HEK293 (cell line): ENCODE measurements around the gene ZNF214.

ENCODE experiments used
- CTCF ChIA-PET: fragments of 350-600 bp; formaldehyde crosslinking; extraction: SDS; loops from one replicate; lab custom pipeline; 2021; ENCODE audit warnings: antibody characterized with exemption; lab: Yijun Ruan, JAX
- POLR2A ChIA-PET: fragments of 300-600 bp; formaldehyde crosslinking; extraction: SDS; loops from one replicate; lab custom pipeline; 2020; ENCODE audit warnings: antibody characterized with exemption, inconsistent platforms; lab: Yijun Ruan, JAX
- H3K27ac ChIP-seq: fragments of 200-500 bp; sonication (Bioruptor generic); 2 replicates; pipeline ENCODE4 v1.5.1; 2014; ENCODE audit warnings: low read depth, low read length, control low read depth, inconsistent platforms; ENCODE audit errors: extremely low read depth
- H3K36me3 ChIP-seq, 2 experiments: fragments of 200-500 bp in 1 of 2; sonication (Bioruptor generic) in 1 of 2; 1 replicate in 1 of 2; 2 replicates in 1 of 2; pipeline ENCODE4 v1.5.1; 2014 to 2017; ENCODE audit warnings: inconsistent platforms in 2 of 2, low read length in 2 of 2; ENCODE audit not compliant: control insufficient read depth in 2 of 2, insufficient read depth in 1 of 2
- H3K4me1 ChIP-seq: fragments of 200-500 bp; sonication (Bioruptor generic); 2 replicates; pipeline ENCODE4 v1.5.1; 2014; ENCODE audit warnings: mild to moderate bottlenecking, low read length, inconsistent platforms; ENCODE audit not compliant: control insufficient read depth, insufficient read depth
- H3K4me3 ChIP-seq: 2 replicates; pipeline ENCODE4 v1.5.1; 2011; ENCODE audit warnings: low read depth, mild to moderate bottlenecking, control low read depth, low read length, moderate library complexity
- H3K9me3 ChIP-seq: fragments of 200-500 bp; sonication (Bioruptor generic); 2 replicates; pipeline ENCODE4 v1.5.1; 2014; ENCODE audit warnings: low read depth, low read length, inconsistent platforms; ENCODE audit not compliant: control insufficient read depth, insufficient read depth
- ATF2 ChIP-seq: fragments of 450-650 bp; formaldehyde crosslinking; IDR thresholded peaks from 2 replicates; pipeline ENCODE4 v1.5.1; 2016; ENCODE audit warnings: missing biosample characterization, missing genetic modification characterization, low read depth
- EGR2 ChIP-seq: fragments of 450-650 bp; formaldehyde crosslinking; IDR thresholded peaks from 2 replicates; pipeline ENCODE4 v1.5.1; 2016; ENCODE audit warnings: low read depth, missing biosample characterization, missing genetic modification characterization
- FEZF1 ChIP-seq: fragments of 450-650 bp; formaldehyde crosslinking; IDR thresholded peaks from 2 replicates; pipeline ENCODE4 v1.5.1; 2016; ENCODE audit warnings: missing biosample characterization, missing genetic modification characterization
- KLF1 ChIP-seq: fragments of 450-650 bp; formaldehyde crosslinking; IDR thresholded peaks from 2 replicates; pipeline ENCODE4 v1.5.1; 2016; ENCODE audit warnings: missing biosample characterization, missing genetic modification characterization
- YY1 ChIP-seq: fragments of 450-650 bp; formaldehyde crosslinking; IDR thresholded peaks from 2 replicates; pipeline ENCODE4 v1.5.1; 2018; ENCODE audit warnings: missing biosample characterization, missing genetic modification characterization
- ZBTB7A ChIP-seq: fragments of 450-650 bp; formaldehyde crosslinking; IDR thresholded peaks from 2 replicates; pipeline ENCODE4 v1.5.1; 2016; ENCODE audit warnings: low read depth, missing biosample characterization, missing genetic modification characterization
- ZNF175 ChIP-seq: fragments of 450-650 bp; formaldehyde crosslinking; IDR thresholded peaks from 2 replicates; pipeline ENCODE4 v1.5.1; 2016; ENCODE audit warnings: missing biosample characterization, missing genetic modification characterization
- ZNF211 ChIP-seq: fragments of 450-650 bp; formaldehyde crosslinking; IDR thresholded peaks from 2 replicates; pipeline ENCODE4 v1.5.1; 2016; ENCODE audit warnings: low read depth, missing biosample characterization, missing genetic modification characterization
- ZNF394 ChIP-seq: fragments of 450-650 bp; formaldehyde crosslinking; IDR thresholded peaks from 2 replicates; pipeline ENCODE4 v1.5.1; 2016; ENCODE audit warnings: missing biosample characterization, missing genetic modification characterization, mild to moderate bottlenecking, moderate library complexity, borderline replicate concordance
- ZNF416 ChIP-seq: fragments of 450-650 bp; formaldehyde crosslinking; IDR thresholded peaks from 2 replicates; pipeline ENCODE4 v1.5.1; 2016; ENCODE audit warnings: missing biosample characterization, missing genetic modification characterization
- ZNF426 ChIP-seq: fragments of 450-650 bp; formaldehyde crosslinking; IDR thresholded peaks from 2 replicates; pipeline ENCODE4 v1.5.1; 2017; ENCODE audit warnings: missing biosample characterization, missing genetic modification characterization, mild to moderate bottlenecking, inconsistent platforms, moderate library complexity
- ZNF549 ChIP-seq: fragments of 450-650 bp; IDR thresholded peaks from 2 replicates; pipeline ENCODE4 v1.5.1; 2018; ENCODE audit warnings: missing biosample characterization, missing genetic modification characterization, mild to moderate bottlenecking, inconsistent platforms, moderate library complexity
- ZNF580 ChIP-seq: fragments of 450-650 bp; formaldehyde crosslinking; IDR thresholded peaks from 2 replicates; pipeline ENCODE4 v1.5.1; 2016; ENCODE audit warnings: missing biosample characterization, missing genetic modification characterization
- ZNF664 ChIP-seq: fragments of 450-650 bp; formaldehyde crosslinking; IDR thresholded peaks from 2 replicates; pipeline ENCODE4 v1.5.1; 2016; ENCODE audit warnings: missing biosample characterization, missing genetic modification characterization
- TF ChIP-seq, protein P1 (sequence below): fragments of 450-650 bp; formaldehyde crosslinking; IDR thresholded peaks from 2 replicates; pipeline ENCODE4 v1.5.1; 2017; ENCODE audit warnings: missing biosample characterization, mild to moderate bottlenecking, missing genetic modification characterization, moderate library complexity
- TF ChIP-seq, protein P2 (sequence below): sonication (generic); formaldehyde crosslinking; IDR thresholded peaks from 2 replicates; pipeline ENCODE4 v1.8.1; 2022; ENCODE audit warnings: mild to moderate bottlenecking, moderate library complexity, missing genetic modification reagents
- TF ChIP-seq, protein P3 (sequence below): fragments of 450-650 bp; formaldehyde crosslinking; IDR thresholded peaks from 2 replicates; pipeline ENCODE4 v1.5.1; 2016; ENCODE audit warnings: missing biosample characterization, missing genetic modification characterization
- TF ChIP-seq, protein P4 (sequence below): fragments of 450-650 bp; IDR thresholded peaks from 2 replicates; pipeline ENCODE4 v1.5.1; 2018; ENCODE audit warnings: missing biosample characterization, missing genetic modification characterization

The ZNF214 gene

DNA sequence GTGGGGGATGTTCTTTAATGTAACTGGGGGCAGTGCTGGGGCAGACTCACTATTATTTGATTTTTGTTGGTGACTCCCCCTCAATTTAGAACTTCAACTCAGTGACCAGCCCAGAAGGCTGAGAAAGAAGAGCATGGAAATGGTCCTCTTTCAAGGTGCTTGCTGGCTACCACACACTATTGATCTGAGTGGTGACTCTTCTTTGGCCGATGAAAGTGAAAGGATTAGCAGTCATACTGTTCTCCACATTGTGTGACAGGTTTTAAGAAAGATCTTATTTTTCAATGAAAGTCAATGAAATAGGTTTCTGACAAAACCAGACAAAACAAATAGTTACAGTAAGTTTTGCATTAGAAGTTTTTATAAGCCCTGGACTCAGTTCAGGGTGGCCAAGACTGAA, 30.0 kb upstream of the ZNF214 start (continued):
- TF ChIP-seq ZNF549 (tag by site-specific recombination) (no peak), ZNF664 (tag by site-specific recombination) (no peak)

GRCh38 chr11:7046474-7047175, 26.5 kb upstream of the ZNF214 start:
- no peaks in the 10 kb centered on the region for H3K36me3 ChIP-seq
- CTCF ChIA-PET = no interaction called here

DNA sequence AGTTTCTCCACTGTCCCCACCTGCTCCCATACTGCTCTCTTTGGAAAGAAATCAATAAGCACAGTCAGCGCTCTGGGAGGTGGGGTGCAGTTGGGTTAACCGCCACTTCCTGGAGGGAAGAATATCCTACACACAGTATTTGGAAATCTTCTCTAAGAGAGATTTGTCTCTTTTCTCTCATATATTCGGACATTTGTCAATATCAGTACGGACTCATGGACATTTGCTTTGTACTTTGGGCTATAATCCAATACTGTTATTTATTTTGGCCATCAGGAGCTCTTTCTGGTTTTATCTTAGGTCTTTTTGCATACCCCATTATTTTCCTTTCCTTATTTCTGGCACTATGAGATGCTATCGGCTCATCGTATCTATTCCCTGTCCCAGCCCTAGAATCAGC, 13.9 kb upstream of the ZNF214 start:
- CTCF ChIA-PET = no interaction called here
- TF ChIP-seq ZBTB7A (tag by site-specific recombination) = no peak
- no peak for TF ChIP-seq EGR2
- TF ChIP-seq ZNF580 (tag by site-specific recombination) = no peak
- H3K36me3 ChIP-seq = no peaks in the 10 kb centered on the region
- H3K27ac ChIP-seq = no peak overlapping the region
- H3K4me3 ChIP-seq = no peak overlapping the region
- POLR2A ChIA-PET = no interaction called here
- no peaks in the 10 kb centered on the region for H3K4me1 ChIP-seq
- H3K9me3 ChIP-seq = no peaks in the 10 kb centered on the region

More at GRCh38 chr11:7046474-7047175, 26.5 kb upstream of the ZNF214 start:
- no peak overlapping the region for H3K4me3 ChIP-seq
- POLR2A ChIA-PET = no interaction called here
- TF ChIP-seq, protein P1, sequence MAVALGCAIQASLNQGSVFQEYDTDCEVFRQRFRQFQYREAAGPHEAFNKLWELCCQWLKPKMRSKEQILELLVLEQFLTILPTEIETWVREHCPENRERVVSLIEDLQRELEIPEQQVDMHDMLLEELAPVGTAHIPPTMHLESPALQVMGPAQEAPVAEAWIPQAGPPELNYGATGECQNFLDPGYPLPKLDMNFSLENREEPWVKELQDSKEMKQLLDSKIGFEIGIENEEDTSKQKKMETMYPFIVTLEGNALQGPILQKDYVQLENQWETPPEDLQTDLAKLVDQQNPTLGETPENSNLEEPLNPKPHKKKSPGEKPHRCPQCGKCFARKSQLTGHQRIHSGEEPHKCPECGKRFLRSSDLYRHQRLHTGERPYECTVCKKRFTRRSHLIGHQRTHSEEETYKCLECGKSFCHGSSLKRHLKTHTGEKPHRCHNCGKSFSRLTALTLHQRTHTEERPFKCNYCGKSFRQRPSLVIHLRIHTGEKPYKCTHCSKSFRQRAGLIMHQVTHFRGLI (tag by site-specific recombination) = no peak
- TF ChIP-seq ZNF394 (tag by site-specific recombination) = no peak
- no peak for TF ChIP-seq KLF1 (tag by site-specific recombination)
- TF ChIP-seq, protein P2, sequence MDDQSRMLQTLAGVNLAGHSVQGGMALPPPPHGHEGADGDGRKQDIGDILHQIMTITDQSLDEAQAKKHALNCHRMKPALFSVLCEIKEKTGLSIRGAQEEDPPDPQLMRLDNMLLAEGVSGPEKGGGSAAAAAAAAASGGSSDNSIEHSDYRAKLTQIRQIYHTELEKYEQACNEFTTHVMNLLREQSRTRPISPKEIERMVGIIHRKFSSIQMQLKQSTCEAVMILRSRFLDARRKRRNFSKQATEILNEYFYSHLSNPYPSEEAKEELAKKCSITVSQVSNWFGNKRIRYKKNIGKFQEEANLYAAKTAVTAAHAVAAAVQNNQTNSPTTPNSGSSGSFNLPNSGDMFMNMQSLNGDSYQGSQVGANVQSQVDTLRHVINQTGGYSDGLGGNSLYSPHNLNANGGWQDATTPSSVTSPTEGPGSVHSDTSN = no peak
- no peak for TF ChIP-seq ZNF175 (tag by site-specific recombination)
- no peak for TF ChIP-seq YY1 (tag by site-specific recombination)
- no peak for TF ChIP-seq ZNF211 (tag by site-specific recombination)
- no peak for TF ChIP-seq ATF2 (tag by site-specific recombination)
- H3K9me3 ChIP-seq = no peaks in the 10 kb centered on the region
- H3K27ac ChIP-seq = no peak overlapping the region
- no peaks in the 10 kb centered on the region for H3K4me1 ChIP-seq

DNA sequence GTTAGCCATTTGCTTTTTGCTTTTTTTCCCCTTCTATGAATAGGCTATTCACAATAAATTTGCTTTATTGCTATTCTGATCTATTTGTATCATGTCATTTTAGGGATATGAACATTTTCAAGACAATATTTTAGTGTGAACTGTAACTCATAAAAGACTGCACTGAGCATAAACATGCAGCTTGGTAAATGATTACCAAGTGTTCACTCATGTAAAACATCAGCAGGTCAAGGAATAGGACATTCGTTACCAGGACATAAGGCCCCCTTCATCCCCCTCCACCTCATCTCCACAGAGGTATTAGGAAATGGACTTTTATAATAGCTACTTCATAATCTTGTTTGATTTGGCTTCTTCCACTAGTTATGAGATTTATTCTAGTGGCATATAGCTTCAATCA, 12.5 kb upstream of the ZNF214 start:
- no peaks in the 10 kb centered on the region for H3K4me1 ChIP-seq
- POLR2A ChIA-PET = no interaction called here
- H3K9me3 ChIP-seq = no peaks in the 10 kb centered on the region
- H3K4me3 ChIP-seq = no peak overlapping the region
- CTCF ChIA-PET = no interaction called here
- H3K27ac ChIP-seq = no peak overlapping the region
- H3K36me3 ChIP-seq = no peaks in the 10 kb centered on the region
- no peak for TF ChIP-seq FEZF1 (tag by site-specific recombination)
- TF ChIP-seq, protein P3, sequence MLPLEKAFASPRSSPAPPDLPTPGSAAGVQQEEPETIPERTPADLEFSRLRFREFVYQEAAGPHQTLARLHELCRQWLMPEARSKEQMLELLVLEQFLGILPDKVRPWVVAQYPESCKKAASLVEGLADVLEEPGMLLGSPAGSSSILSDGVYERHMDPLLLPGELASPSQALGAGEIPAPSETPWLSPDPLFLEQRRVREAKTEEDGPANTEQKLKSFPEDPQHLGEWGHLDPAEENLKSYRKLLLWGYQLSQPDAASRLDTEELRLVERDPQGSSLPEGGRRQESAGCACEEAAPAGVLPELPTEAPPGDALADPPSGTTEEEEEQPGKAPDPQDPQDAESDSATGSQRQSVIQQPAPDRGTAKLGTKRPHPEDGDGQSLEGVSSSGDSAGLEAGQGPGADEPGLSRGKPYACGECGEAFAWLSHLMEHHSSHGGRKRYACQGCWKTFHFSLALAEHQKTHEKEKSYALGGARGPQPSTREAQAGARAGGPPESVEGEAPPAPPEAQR (tag by site-specific recombination) = no peak
- TF ChIP-seq, protein P4, sequence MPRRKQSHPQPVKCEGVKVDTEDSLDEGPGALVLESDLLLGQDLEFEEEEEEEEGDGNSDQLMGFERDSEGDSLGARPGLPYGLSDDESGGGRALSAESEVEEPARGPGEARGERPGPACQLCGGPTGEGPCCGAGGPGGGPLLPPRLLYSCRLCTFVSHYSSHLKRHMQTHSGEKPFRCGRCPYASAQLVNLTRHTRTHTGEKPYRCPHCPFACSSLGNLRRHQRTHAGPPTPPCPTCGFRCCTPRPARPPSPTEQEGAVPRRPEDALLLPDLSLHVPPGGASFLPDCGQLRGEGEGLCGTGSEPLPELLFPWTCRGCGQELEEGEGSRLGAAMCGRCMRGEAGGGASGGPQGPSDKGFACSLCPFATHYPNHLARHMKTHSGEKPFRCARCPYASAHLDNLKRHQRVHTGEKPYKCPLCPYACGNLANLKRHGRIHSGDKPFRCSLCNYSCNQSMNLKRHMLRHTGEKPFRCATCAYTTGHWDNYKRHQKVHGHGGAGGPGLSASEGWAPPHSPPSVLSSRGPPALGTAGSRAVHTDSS (tag by site-specific recombination) = no peak
- TF ChIP-seq ZNF426 (tag by site-specific recombination) = no peak
- no peak for TF ChIP-seq ZNF416
